Activated CD8-positive, alpha-beta memory T cell treated with anti-CD3 and anti-CD28 coated beads, Interleukin-2, amount 50 U/mL, for 24 hours (primary cell): ENCODE results near the gene WFDC8.

Source experiments
- DNase-seq: peaks from one replicate; pipeline ENCODE4 v3.0.0-alpha.2; 2020; ENCODE audit errors: extremely low read depth

WFDC8 gene

GRCh38 chr20:45548410-45548809 lies 30.7 kb downstream of the WFDC8 start:
- no peak for DNase-seq

- no peak for DNase-seq
These were observed 31.8 kb downstream of the WFDC8 start, which contains the start of gene EPPIN for GRCh38 chr20:45547206-45547770. TSS of gene EPPIN (minus strand) at chr20:45547401. CDS start at chr20:45547357, 44 bp downstream.

GRCh38 chr20:45545754-45546453 lies 33.2 kb downstream of the WFDC8 start:
- DNase-seq: no peak

- DNase-seq: no peak
These were observed 33.7 kb downstream of the WFDC8 start for GRCh38 chr20:45545351-45545750.

- no peak for DNase-seq
These were observed 39.7 kb downstream of the WFDC8 start, which contains the start of gene WFDC6 for GRCh38 chr20:45539382-45539781. TSS of gene WFDC6 (minus strand) at chr20:45539482. CDS start at chr20:45539407, 75 bp downstream.

GRCh38 chr20:45538209-45538799 lies 40.8 kb downstream of the WFDC8 start:
- DNase-seq: no peak

- DNase-seq: no peak
These were observed 51.8 kb downstream of the WFDC8 start for GRCh38 chr20:45527294-45527693.

- no peak for DNase-seq
These were observed 55.3 kb downstream of the WFDC8 start for GRCh38 chr20:45523821-45524220.

GRCh38 chr20:45518282-45518681 lies 60.8 kb downstream of the WFDC8 start:
- DNase-seq: no peak

GRCh38 chr20:45515147-45515913 lies 63.8 kb downstream of the WFDC8 start, which contains the start of gene SPINT3:
TSS of gene SPINT3 (minus strand) at chr20:45515622. CDS start at chr20:45515608, 14 bp downstream.
- DNase-seq: no peak

- no peak for DNase-seq
These were observed 68.7 kb downstream of the WFDC8 start for GRCh38 chr20:45510242-45510862.

GRCh38 chr20:45509091-45509490 lies 70.0 kb downstream of the WFDC8 start:
- DNase-seq: no peak

GRCh38 chr20:45508068-45508886 lies 70.8 kb downstream of the WFDC8 start:
- DNase-seq: no peak

GRCh38 chr20:45507011-45507820 lies 71.9 kb downstream of the WFDC8 start:
- no peak for DNase-seq

- no peak for DNase-seq
These were observed 72.7 kb downstream of the WFDC8 start for GRCh38 chr20:45506398-45506797.

- no peak for DNase-seq
These were observed 75.7 kb downstream of the WFDC8 start for GRCh38 chr20:45503403-45503802.

- DNase-seq: no peak
These were observed 76.5 kb downstream of the WFDC8 start for GRCh38 chr20:45502561-45502960.
